GM18498 (cell line): ENCODE measurements around the gene ART4.

Experiments
- ATAC-seq: cut with Tn5 transposase; IDR thresholded peaks from one replicate; pipeline ENCODE4 v1.9.1; 2021; ENCODE audit warnings: mild to moderate bottlenecking, moderate library complexity; ENCODE audit not compliant: unreplicated experiment

Gene ART4

GRCh38 chr12:14852880-14853279 is 9.6 kb upstream of the ART4 start:
- ATAC-seq, result no peak

- peak; percentile 92 for ATAC-seq
Measured at GRCh38 chr12:14850929-14851663, 7.8 kb upstream of the ART4 start.

- ATAC-seq, result no peak
Measured at GRCh38 chr12:14849661-14850060, 6.3 kb upstream of the ART4 start.

- no peak for ATAC-seq
Measured at GRCh38 chr12:14846876-14847580, 3.7 kb upstream of the ART4 start.

GRCh38 chr12:14846042-14846587 is 2.8 kb upstream of the ART4 start:
- no peak for ATAC-seq

- ATAC-seq, result peak; percentile 44
Measured at GRCh38 chr12:14845350-14845750, 2.0 kb upstream of the ART4 start.

GRCh38 chr12:14844401-14844800 is 1.1 kb upstream of the ART4 start:
- ATAC-seq, result no peak

- ATAC-seq, result no peak
Measured at GRCh38 chr12:14842315-14842714, 1.0 kb downstream of the ART4 start.

GRCh38 chr12:14841761-14842160 is 1.6 kb downstream of the ART4 start:
- ATAC-seq, result no peak

- no peak for ATAC-seq
Measured at GRCh38 chr12:14840616-14841015, 2.7 kb downstream of the ART4 start.

GRCh38 chr12:14839262-14839661 is 4.1 kb downstream of the ART4 start:
- no peak for ATAC-seq

GRCh38 chr12:14836336-14837210 is 6.8 kb downstream of the ART4 start:
- no peak for ATAC-seq

- ATAC-seq, result no peak
Measured at GRCh38 chr12:14834509-14834908, 8.8 kb downstream of the ART4 start.

- no peak for ATAC-seq
Measured at GRCh38 chr12:14833952-14834351, 9.4 kb downstream of the ART4 start.

- ATAC-seq, result no peak
Measured at GRCh38 chr12:14833336-14833735, 10.0 kb downstream of the ART4 start.

- peak; percentile 88 for ATAC-seq
Measured at GRCh38 chr12:14828892-14829291, 14.4 kb downstream of the ART4 start.

GRCh38 chr12:14827043-14827442 is 16.3 kb downstream of the ART4 start:
- ATAC-seq, result no peak

- no peak for ATAC-seq
Measured at GRCh38 chr12:14826491-14826890, 16.8 kb downstream of the ART4 start.

- ATAC-seq, result no peak
Measured at GRCh38 chr12:14825256-14825655, 18.1 kb downstream of the ART4 start.

GRCh38 chr12:14824012-14824634 is 19.2 kb downstream of the ART4 start:
- ATAC-seq, result no peak

- ATAC-seq, result no peak
Measured at GRCh38 chr12:14814014-14814413, 29.3 kb downstream of the ART4 start, which contains the start of gene SMCO3. SMCO3 (minus strand) TSS chr12:14814182; CDS start chr12:14806680, 7,502 bp downstream.
